VCaP (cell line): ENCODE results near the gene HSPA1L.
A peak's percentile ranks its signal among the peaks of the same experiment; 100 is the strongest.
"Not testable (repeated sequence)": the region's sequence is repeated elsewhere in the genome, so short reads cannot be mapped to it uniquely, and the experiment has no call there.

Experiments used
- H3K27ac ChIP-seq: fragments of 450-650 bp; 2 replicates; pipeline ENCODE4 v1.5.1; 2017
- TF ChIP-seq, protein P1 (sequence below): fragments of 450-650 bp; conservative IDR thresholded peaks from 2 replicates; pipeline ENCODE4 v1.5.1; 2017; ENCODE audit warnings: mild to moderate bottlenecking, moderate library complexity

Gene HSPA1L

DNA sequence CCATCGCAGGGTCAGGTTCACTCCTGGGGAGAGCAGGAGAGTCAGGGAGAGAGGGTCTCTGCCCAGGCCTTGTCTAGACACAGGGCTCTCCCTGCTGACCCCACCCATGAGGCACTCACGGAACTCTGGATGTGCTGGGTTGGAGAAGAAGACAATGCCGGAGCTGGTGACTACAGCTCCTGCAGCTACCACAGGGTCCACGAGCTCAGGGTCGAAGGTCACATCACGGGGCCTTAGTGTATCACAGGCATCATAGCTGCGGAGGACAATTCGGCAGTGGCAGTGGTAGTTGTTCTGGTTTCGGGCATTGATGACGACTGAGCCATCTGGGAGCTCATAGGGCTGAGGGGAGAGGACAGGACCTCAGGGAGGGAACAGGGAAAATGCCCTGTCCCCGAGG is 44.8 kb upstream of the HSPA1L start:
- no peak overlapping the region for H3K27ac ChIP-seq

DNA sequence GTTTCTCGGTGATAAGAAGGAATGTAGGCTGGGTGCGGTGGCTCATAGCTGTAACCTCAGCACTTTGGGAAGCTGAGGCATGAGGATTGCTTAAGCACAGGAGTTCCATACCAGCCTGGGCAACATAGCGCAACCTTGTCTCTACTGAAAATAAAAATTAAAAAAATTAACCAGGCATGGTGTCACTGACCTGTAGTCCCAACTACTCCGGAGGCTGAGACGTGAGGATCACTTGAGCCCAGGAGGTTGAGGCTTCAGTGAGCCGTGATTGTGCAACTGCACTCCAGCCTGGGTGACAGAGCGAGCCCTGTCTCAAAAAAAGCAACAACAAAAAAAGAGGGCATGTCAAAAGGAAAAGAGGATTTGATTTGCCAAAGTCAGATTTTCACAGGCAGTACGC is 43.6 kb upstream of the HSPA1L start:
- H3K27ac ChIP-seq: no peak overlapping the region
- TF ChIP-seq, protein P1, sequence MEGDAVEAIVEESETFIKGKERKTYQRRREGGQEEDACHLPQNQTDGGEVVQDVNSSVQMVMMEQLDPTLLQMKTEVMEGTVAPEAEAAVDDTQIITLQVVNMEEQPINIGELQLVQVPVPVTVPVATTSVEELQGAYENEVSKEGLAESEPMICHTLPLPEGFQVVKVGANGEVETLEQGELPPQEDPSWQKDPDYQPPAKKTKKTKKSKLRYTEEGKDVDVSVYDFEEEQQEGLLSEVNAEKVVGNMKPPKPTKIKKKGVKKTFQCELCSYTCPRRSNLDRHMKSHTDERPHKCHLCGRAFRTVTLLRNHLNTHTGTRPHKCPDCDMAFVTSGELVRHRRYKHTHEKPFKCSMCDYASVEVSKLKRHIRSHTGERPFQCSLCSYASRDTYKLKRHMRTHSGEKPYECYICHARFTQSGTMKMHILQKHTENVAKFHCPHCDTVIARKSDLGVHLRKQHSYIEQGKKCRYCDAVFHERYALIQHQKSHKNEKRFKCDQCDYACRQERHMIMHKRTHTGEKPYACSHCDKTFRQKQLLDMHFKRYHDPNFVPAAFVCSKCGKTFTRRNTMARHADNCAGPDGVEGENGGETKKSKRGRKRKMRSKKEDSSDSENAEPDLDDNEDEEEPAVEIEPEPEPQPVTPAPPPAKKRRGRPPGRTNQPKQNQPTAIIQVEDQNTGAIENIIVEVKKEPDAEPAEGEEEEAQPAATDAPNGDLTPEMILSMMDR: no peak

More for the DNA sequence above, 44.8 kb upstream of the HSPA1L start:
- TF ChIP-seq, protein P1: no peak

DNA sequence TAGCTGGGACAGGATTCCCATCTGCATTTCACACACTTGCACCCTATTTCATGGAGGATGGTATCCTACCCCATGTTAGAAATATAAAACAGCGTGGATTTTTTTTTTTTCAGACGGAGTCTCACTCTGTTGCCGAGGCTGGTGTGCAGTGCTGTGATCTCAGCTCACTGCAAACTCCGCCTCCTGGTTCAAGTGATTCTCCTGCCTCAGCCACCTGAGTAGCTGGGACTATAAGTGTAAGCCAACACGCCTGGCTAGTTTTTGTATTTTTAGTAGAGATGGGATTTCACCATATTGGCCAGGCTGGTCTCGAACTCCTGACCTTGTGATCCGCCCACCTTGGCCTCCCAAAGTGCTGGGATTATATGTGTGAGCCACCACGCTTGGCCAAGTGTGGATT is 42.7 kb upstream of the HSPA1L start:
- H3K27ac ChIP-seq: not testable (repeated sequence)

DNA sequence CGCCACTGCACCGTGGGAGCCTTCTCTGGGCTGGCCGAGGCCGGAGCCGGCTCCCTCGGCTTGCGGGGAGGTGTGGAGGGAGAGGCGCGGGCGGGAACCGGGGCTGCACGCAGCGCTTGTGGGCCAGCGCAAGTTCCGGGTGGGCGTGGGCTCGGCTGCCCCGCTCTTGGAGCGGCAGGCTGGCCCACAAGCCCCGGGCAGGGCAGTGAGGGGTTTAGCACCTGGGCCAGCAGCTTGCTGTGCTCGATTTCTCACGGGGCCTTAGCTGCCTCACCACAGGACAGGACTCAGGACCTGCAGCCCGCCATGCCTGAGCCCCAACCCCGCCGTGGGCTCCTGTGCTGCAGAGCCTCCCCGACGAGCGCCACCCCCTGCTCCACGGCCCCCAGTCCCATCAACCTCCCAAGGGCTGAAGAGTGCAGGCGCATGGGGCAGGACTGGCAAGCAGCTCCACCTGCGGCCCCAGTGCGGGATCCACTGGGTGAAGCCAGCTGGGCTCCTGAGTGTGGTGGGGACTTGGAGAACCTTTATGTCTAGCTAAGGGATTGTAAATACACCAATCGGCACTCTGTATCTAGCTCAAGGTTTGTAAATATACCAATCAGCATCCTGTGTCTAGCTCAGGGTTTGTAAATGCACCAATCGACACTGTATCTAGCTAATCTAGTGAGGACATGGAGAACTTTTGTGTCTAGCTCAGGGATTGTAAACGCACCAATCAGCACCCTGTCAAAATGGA is 37.1 kb upstream of the HSPA1L start:
- peak overlapping the region; percentile 48 for H3K27ac ChIP-seq

DNA sequence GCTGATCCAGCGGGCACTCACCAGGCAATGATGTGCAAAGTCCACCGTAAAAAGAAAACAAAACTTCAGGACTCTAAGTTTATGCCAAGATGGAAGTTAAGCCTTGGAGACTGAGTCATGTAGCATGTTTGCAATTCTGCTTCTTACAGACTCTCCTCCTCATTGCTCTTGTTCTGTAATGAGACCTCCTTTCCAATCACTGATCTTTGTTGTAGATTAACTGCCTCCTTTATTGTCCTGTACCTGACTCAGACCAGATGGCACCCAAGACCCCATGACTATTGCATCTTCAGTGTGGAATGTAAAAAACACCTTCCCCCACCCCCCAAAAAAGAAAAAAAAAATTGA is 36.4 kb upstream of the HSPA1L start:
- H3K27ac ChIP-seq: no peak overlapping the region; the same call in 1 of the 2 replicates
- TF ChIP-seq, protein P1: no peak

DNA sequence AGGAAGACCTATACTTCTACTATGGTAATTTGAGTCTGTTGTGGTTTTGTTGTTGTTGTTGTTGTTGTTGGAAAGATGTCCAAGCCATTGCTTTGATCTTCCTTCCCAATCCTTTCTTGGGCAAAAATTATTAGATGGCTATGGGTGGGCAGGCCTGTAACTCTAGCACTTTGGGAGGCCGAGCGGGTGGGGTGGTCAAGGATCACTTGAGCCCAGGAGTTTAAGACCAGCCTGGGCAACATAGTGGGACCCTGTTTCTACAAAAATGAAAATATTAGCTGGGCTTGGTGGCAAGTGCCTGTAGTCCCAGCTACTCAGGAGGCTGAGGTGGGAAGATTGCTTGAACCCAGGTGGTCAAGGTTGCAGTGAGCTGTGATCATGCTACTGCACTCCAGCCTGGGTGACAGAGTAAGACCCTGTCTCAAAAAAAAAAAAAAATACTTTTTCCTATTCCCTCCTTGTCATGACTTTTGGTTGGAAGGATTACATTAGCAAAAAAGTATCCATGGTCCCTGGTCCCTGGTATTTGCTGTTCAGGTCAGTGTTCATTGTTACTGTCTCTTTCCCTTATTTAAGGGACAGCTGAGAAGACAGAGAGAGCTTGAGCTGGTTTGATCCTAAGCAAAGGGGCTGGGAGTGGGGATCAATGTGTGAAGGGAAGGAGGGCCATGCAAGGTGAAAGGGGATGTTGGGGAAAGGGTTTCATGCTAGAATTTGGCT is 35.8 kb upstream of the HSPA1L start:
- TF ChIP-seq, protein P1: no peak
- no peak overlapping the region; the same call in 1 of the 2 replicates for H3K27ac ChIP-seq

DNA sequence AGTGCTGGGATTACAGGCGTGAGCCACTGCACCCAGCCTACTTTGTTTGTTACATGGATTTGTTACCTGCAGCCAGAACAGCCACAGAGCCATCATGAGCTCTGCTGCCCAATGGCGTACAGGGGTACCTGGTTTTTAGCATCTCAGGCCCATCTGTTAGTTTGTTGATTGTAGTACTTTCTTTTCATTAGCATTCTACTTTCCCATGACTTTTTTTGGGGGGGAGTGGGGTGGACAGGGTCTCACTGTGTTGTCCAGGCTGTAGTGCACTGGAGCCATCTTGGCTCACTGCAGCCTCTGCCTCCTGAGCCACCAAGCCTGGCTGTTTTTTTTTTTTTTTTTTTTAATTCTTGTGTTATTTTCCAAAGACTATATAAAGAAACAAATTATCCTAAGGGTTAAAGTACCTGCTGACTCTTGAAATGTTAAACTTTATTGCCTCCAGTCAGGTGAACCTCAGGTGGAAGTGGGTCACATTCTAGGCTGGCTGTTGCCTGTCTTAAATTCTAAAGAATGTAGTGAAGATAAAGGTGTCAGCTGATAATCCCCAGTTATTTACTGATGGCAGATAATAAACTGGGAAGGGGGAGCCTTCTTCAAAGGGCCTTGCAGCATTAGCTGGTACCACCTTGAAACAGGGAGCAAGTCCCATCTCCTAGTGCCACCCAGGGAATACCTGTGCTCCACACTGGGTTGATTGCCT is 32.3 kb upstream of the HSPA1L start:
- H3K27ac ChIP-seq: no peak overlapping the region; the same call in 1 of the 2 replicates
- TF ChIP-seq, protein P1: no peak

DNA sequence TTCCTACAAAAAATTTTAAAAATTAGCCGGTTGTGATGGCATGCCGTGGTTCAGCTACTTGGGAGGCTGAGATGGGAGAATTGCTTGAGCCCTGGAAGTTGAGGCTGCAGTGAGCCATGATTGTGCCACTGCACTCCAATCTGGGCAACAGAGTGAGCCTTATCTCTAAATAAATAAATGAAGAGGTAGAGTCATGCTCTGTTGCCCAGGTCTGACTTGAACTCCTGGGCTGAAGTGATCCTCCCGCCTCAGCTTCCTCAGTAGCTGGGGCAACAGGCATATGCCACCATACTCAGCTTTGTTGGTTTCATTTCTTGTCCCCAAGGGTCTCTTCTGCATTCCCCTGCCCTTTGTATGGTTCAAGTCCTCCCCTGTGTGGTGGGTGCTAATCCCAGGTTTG is 29.4 kb upstream of the HSPA1L start:
- H3K27ac ChIP-seq: no peak overlapping the region

More for the DNA sequence above, 29.4 kb upstream of the HSPA1L start:
- TF ChIP-seq, protein P1: no peak
